A673 (cell line): Measurements from ENCODE around the gene ADAMTS3.

Experiments
- CTCF ChIP-seq: fragments of 300-800, 200-600 bp; sonication (generic); conservative IDR thresholded peaks from 2 replicates; pipeline ENCODE4 v1.5.1; 2017; ENCODE audit warnings: low read depth, mild to moderate bottlenecking, antibody characterized with exemption, low read length, moderate library complexity, mixed read lengths
- EZH2 ChIP-seq: fragments of 200-600 bp; sonication (generic); IDR thresholded peaks from 2 replicates; pipeline ENCODE4 v1.6.1; 2017; ENCODE audit warnings: borderline replicate concordance, low read depth, mild to moderate bottlenecking, mixed read lengths, antibody characterized with exemption, low read length; ENCODE audit not compliant: poor library complexity, severe bottlenecking

- TF ChIP-seq CTCF (no peak), EZH2 (no peak)
Measured at GRCh38 chr4:72444092-72444491, 124.9 kb downstream of the ADAMTS3 start.
